Fibroblast of lung (primary cell): ENCODE data around the gene IGSF9B. TPM values are rescaled to one million over a fixed set of nuclear protein-coding genes. Genes with fewer than 3 reads are reported as not detected.

Source experiments
- DNase-seq, 2 donors: peaks; one replicate each; pipeline versions ENCODE4 v3.0.0 to v3.0.0-alpha.2; 2010; ENCODE audit warnings: low read depth in 2 of 2
- H2AFZ ChIP-seq: 2 replicates; pipeline ENCODE4 v1.5.1; 2012; ENCODE audit warnings: low read length, control low read depth, inconsistent platforms
- H3K27ac ChIP-seq: 2 replicates; pipeline ENCODE4 v1.5.1; 2011; ENCODE audit warnings: low read length, control low read depth; ENCODE audit not compliant: insufficient read depth
- H3K27me3 ChIP-seq: 2 replicates; pipeline ENCODE4 v1.5.1; 2011; ENCODE audit warnings: mild to moderate bottlenecking, low read length; ENCODE audit not compliant: control insufficient read depth, insufficient read depth
- H3K36me3 ChIP-seq: 2 replicates; pipeline ENCODE4 v1.5.1; 2011; ENCODE audit warnings: low read length; ENCODE audit not compliant: control insufficient read depth, insufficient read depth
- H3K4me1 ChIP-seq: 2 replicates; pipeline ENCODE4 v1.5.1; 2011; ENCODE audit warnings: low read length; ENCODE audit not compliant: control insufficient read depth, insufficient read depth; ENCODE audit errors: extremely low read depth
- H3K4me2 ChIP-seq: 2 replicates; pipeline ENCODE4 v1.5.1; 2011; ENCODE audit warnings: low read length, control low read depth; ENCODE audit not compliant: insufficient read depth; ENCODE audit errors: extremely low read depth
- H3K4me3 ChIP-seq, 4 experiments: fragments of 200-600 bp in 1 of 4; sonication (generic) in 1 of 4; replicated peaks in 1 of 4; 2 replicates each; pipeline ENCODE4 v1.5.1; 2011 to 2016; ENCODE audit warnings: low read length in 4 of 4, low read depth in 3 of 4, mild to moderate bottlenecking in 3 of 4, control low read depth in 2 of 4, inconsistent platforms in 1 of 4, mixed read lengths in 1 of 4; ENCODE audit not compliant: insufficient read depth in 1 of 4; ENCODE audit errors: control extremely low read depth in 1 of 4
- H3K79me2 ChIP-seq: 2 replicates; pipeline ENCODE4 v1.5.1; 2012; ENCODE audit warnings: mild to moderate bottlenecking, low read length, inconsistent platforms; ENCODE audit not compliant: control insufficient read depth, insufficient read depth
- H3K9ac ChIP-seq: 2 replicates; pipeline ENCODE4 v1.5.1; 2011; ENCODE audit warnings: mild to moderate bottlenecking, low read length, control low read depth; ENCODE audit not compliant: insufficient read depth
- H3K9me3 ChIP-seq: 2 replicates; pipeline ENCODE4 v1.5.1; 2012; ENCODE audit warnings: low read depth, low read length; ENCODE audit not compliant: control insufficient read depth, insufficient read depth
- H4K20me1 ChIP-seq: 2 replicates; pipeline ENCODE4 v1.5.1; 2011; ENCODE audit warnings: low read length; ENCODE audit not compliant: control insufficient read depth, insufficient read depth; ENCODE audit errors: extremely low read depth
- EZH2 ChIP-seq: IDR thresholded peaks from 2 replicates; pipeline ENCODE4 v1.5.1; 2012; ENCODE audit warnings: low read length, control low read depth, mild to moderate bottlenecking; ENCODE audit errors: missing control alignments
- polyA plus RNA-seq, 2 donors: library from polyadenylated mRNA; depleted of rRNA in 1 of 2; stranded (reverse) in 1 of 2; unstranded in 1 of 2; fragments of >200 nt; gene quantifications; 2 replicates each; pipeline ENCODE4 v1.2.1, GENCODE V29; 2011 to 2012; ENCODE audit warnings: missing spikeins in 1 of 2
- total RNA-seq: library from RNA; depleted of rRNA; stranded (reverse); fragments of >200 nt; gene quantifications from 2 replicates; pipeline ENCODE4 v1.2.1, GENCODE V29; 2014
- TF ChIP-seq, protein P1 (sequence below), 2 donors: IDR thresholded peaks in 1 of 2; conservative IDR thresholded peaks in 1 of 2; 1 replicate in 1 of 2; 2 replicates in 1 of 2; pipeline ENCODE4 v1.5.1; 2011 to 2012; ENCODE audit warnings: low read length in 2 of 2, control low read depth in 1 of 2, inconsistent platforms in 1 of 2, low read depth in 1 of 2, mild to moderate bottlenecking in 1 of 2

The IGSF9B gene
- total and polyA plus RNA-seq, 2 donors (not counting 1 experiment from before 2014, with no cell fraction given) = under 0.01 TPM; not detected in 1

DNA sequence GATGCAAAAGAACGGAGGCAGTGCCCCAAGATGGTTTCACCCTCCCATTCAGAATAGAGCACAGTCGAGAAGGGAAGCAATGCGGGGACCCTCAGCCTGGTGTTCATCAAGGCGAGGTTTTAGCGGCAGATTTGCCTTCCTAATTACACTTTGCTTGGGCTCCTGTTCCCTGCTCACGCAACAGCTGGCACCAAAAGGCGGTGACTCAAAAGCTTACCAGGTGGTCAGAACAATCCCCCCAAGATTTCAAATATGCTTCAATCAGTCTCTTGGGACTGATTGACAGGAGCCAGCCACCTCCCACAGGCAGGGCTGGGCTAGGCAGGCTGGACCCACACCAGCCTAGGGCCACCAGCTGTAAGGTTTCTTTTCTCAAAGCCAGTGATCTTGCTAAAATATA is 14.2 kb downstream of the IGSF9B start:
- Histone ChIP-seq H3K36me3 (no peaks in the 10 kb centered on the region), H3K4me2 (no peak overlapping the region), H4K20me1 (no peaks in the 10 kb centered on the region), H3K9me3 (no peaks in the 10 kb centered on the region), H3K4me1 (no peaks in the 10 kb centered on the region), H3K4me3 (no peak overlapping the region), H3K27ac (no peak overlapping the region), H3K27me3 (no peaks in the 10 kb centered on the region), H3K9ac (no peak overlapping the region), H3K79me2 (no peaks in the 10 kb centered on the region), H2AFZ (no peak overlapping the region)
- no peak for DNase-seq
- TF ChIP-seq, protein P1, sequence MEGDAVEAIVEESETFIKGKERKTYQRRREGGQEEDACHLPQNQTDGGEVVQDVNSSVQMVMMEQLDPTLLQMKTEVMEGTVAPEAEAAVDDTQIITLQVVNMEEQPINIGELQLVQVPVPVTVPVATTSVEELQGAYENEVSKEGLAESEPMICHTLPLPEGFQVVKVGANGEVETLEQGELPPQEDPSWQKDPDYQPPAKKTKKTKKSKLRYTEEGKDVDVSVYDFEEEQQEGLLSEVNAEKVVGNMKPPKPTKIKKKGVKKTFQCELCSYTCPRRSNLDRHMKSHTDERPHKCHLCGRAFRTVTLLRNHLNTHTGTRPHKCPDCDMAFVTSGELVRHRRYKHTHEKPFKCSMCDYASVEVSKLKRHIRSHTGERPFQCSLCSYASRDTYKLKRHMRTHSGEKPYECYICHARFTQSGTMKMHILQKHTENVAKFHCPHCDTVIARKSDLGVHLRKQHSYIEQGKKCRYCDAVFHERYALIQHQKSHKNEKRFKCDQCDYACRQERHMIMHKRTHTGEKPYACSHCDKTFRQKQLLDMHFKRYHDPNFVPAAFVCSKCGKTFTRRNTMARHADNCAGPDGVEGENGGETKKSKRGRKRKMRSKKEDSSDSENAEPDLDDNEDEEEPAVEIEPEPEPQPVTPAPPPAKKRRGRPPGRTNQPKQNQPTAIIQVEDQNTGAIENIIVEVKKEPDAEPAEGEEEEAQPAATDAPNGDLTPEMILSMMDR (conservative IDR thresholded peaks at IDR 0.05 in 1 of 2, IDR thresholded peaks at IDR 0.05 in 1 of 2; ENCODE audit: low read depth in 1 of 2, low read length in 2 of 2) = no peak
- TF ChIP-seq EZH2 = no peak

DNA sequence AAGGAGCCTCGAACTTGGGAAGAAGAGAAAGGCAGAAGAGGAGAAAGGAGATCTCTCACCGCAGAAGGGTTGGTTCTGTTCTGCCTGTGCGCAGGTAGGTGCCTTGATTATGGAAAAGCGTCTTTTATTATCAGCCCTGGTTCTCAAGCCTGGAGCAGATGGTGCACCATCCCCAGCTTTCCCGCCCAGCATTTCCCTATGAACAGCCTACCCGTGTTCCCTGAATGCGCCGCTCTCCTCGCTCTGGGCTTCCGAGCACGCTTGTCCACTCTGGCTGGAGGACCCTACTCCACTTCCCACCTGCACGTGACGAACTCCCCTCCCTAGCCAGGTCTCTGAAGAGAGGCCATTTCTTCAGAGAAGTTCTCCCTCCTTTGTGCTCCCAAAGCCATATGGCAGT is 15.2 kb downstream of the IGSF9B start:
- DNase-seq = no peak
- H3K4me1 ChIP-seq = no peaks in the 10 kb centered on the region
- H3K27me3 ChIP-seq = no peaks in the 10 kb centered on the region
- H3K79me2 ChIP-seq = no peaks in the 10 kb centered on the region
- no peak overlapping the region for H3K4me2 ChIP-seq
- no peak for TF ChIP-seq EZH2
- TF ChIP-seq, protein P1 (conservative IDR thresholded peaks at IDR 0.05 in 1 of 2, IDR thresholded peaks at IDR 0.05 in 1 of 2; ENCODE audit: low read depth in 1 of 2, low read length in 2 of 2) = no peak
- no peaks in the 10 kb centered on the region for H3K9me3 ChIP-seq
- H2AFZ ChIP-seq = no peak overlapping the region
- H4K20me1 ChIP-seq = no peaks in the 10 kb centered on the region
- H3K4me3 ChIP-seq = no peak overlapping the region
- no peak overlapping the region for H3K27ac ChIP-seq
- H3K9ac ChIP-seq = no peak overlapping the region
- H3K36me3 ChIP-seq = no peaks in the 10 kb centered on the region

DNA sequence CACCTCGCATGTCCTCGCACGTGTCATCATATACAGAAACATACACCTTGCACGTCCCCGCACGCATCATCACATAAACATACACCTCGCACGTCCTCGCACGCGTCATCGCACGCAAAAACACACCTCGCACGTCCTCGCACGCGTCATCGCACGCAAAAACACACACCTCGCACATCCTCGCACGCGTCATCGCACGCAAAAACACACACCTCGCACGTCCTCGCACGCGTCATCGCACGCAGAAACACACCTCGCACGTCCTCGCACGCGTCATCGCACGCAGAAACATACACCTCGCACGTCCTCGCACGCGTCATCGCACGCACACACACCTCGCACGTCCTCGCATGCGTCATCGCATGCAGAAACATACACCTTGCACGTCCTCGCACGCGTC is 16.7 kb downstream of the IGSF9B start:
- H3K4me3 ChIP-seq = no peak overlapping the region
- no peak overlapping the region for H3K9ac ChIP-seq
- H3K27me3 ChIP-seq = no peaks in the 10 kb centered on the region
- no peaks in the 10 kb centered on the region for H3K79me2 ChIP-seq
- TF ChIP-seq, protein P1 (conservative IDR thresholded peaks at IDR 0.05 in 1 of 2, IDR thresholded peaks at IDR 0.05 in 1 of 2; ENCODE audit: low read depth in 1 of 2, low read length in 2 of 2) = no peak
- TF ChIP-seq EZH2 = no peak
- no peak overlapping the region for H3K4me2 ChIP-seq
- no peaks in the 10 kb centered on the region for H3K4me1 ChIP-seq
- no peak for DNase-seq
- no peaks in the 10 kb centered on the region for H3K36me3 ChIP-seq
- no peak overlapping the region for H2AFZ ChIP-seq
- no peaks in the 10 kb centered on the region for H3K9me3 ChIP-seq
- no peaks in the 10 kb centered on the region for H4K20me1 ChIP-seq
- no peak overlapping the region for H3K27ac ChIP-seq
